ENCODE measurements around the gene RGR.

Gene RGR

GRCh38 chr10:84296091-84296981, 51.5 kb downstream of the RGR start:
- peak; percentile 72 for DNase-seq (ENCODE audit: low spot score)

- DNase-seq (ENCODE audit: low spot score) = no peak
Observed at GRCh38 chr10:84298057-84298456, 53.2 kb downstream of the RGR start.

GRCh38 chr10:84302223-84302622, 57.4 kb downstream of the RGR start:
- no peak for DNase-seq (ENCODE audit: low spot score)

- DNase-seq (ENCODE audit: low spot score) = no peak
Observed at GRCh38 chr10:84306751-84307384, 62.0 kb downstream of the RGR start.

- no peak for DNase-seq (ENCODE audit: low spot score)
Observed at GRCh38 chr10:84308021-84308420, 63.2 kb downstream of the RGR start.

GRCh38 chr10:84308481-84309304, 63.8 kb downstream of the RGR start:
- peak; percentile 48 for DNase-seq (ENCODE audit: low spot score)

All from AG08396 (cell line).